K562 (cell line): ENCODE results near the gene FAM186B. TPM values are rescaled to one million over a fixed set of nuclear protein-coding genes. Genes with fewer than 3 reads are reported as not detected.

ENCODE experiments used
- E2F1 ChIP-seq: sonication (generic); formaldehyde crosslinking; IDR thresholded peaks from 2 replicates; pipeline ENCODE4 v1.8.1; 2023; ENCODE audit warnings: mild to moderate bottlenecking, missing genetic modification reagents, moderate library complexity
- LEF1 ChIP-seq: fragments of 450-650 bp; IDR thresholded peaks from 2 replicates; pipeline ENCODE4 v1.6.1; 2016; ENCODE audit warnings: mild to moderate bottlenecking
- NFIC ChIP-seq: fragments of 450-650 bp; IDR thresholded peaks from 2 replicates; pipeline ENCODE4 v1.6.1; 2017; ENCODE audit warnings: mild to moderate bottlenecking, inconsistent platforms
- POLR2H ChIP-seq: IDR thresholded peaks from 2 replicates; pipeline ENCODE4 v1.6.1; 2016; ENCODE audit warnings: missing genetic modification characterization, low read depth, mild to moderate bottlenecking, control low read depth, missing compliant biosample characterization, moderate library complexity
- ZKSCAN1 ChIP-seq: fragments of 150-350 bp; IDR thresholded peaks from 2 replicates; pipeline ENCODE4 v1.6.1; 2016; ENCODE audit warnings: low read depth, low read length
- polyA plus RNA-seq, 8 experiments: library from polyadenylated mRNA; depleted of rRNA in 4 of 8; stranded (reverse) in 5 of 8; unstranded in 3 of 8; fragments of >200 nt; fragmentation: Nextera tagmentation in 2 of 8; fragmentation: Illumina TruSeq in 1 of 8; extraction: Ambion mirVana in 2 of 8; extraction: Trizol in 1 of 8; gene quantifications; 2 replicates each; pipeline versions ENCODE4 v1.2.1 to v1.2.3, GENCODE V29; 2011 to 2014; ENCODE audit warnings: inconsistent platforms in 1 of 8, missing spikeins in 1 of 8
- total RNA-seq, 7 experiments: library from RNA; depleted of rRNA in 6 of 7; stranded (reverse); fragments of >200 nt in 6 of 7; fragmentation: Illumina TruSeq in 2 of 7; extraction: Trizol in 2 of 7; gene quantifications; 2 replicates each; pipeline versions ENCODE4 v1.2.1 to v1.2.3, GENCODE V29; 2011 to 2021; ENCODE audit warnings: low replicate concordance in 1 of 7
- TF ChIP-seq, protein P1 (sequence below), 2 experiments: IDR thresholded peaks; 2 replicates each; pipeline ENCODE4 v1.6.1; 2011; ENCODE audit warnings: borderline replicate concordance in 1 of 2, control low read depth in 1 of 2, low read depth in 1 of 2, low read length in 1 of 2, mild to moderate bottlenecking in 1 of 2, mixed read lengths in 1 of 2, moderate library complexity in 1 of 2; ENCODE audit not compliant: insufficient read depth in 1 of 2, insufficient read length in 1 of 2, poor library complexity in 1 of 2, severe bottlenecking in 1 of 2; ENCODE audit errors: extremely low read depth in 1 of 2
- TF ChIP-seq, protein P2 (sequence below): fragments of 450-650 bp; IDR thresholded peaks from 2 replicates; pipeline ENCODE4 v1.6.1; 2014; ENCODE audit warnings: low read depth, mild to moderate bottlenecking, moderate library complexity, borderline replicate concordance
- TF ChIP-seq, protein P3 (sequence below): fragments of 250-450 bp; sonication (Bioruptor Pico); IDR thresholded peaks from 2 replicates; pipeline ENCODE4 v1.5.0; 2020; ENCODE audit warnings: mild to moderate bottlenecking, borderline replicate concordance
- TF ChIP-seq, protein P4 (sequence below), 2 experiments: fragments of 450-650 bp in 1 of 2; sonication (generic) in 1 of 2; formaldehyde crosslinking in 1 of 2; IDR thresholded peaks; 2 replicates each; pipeline versions ENCODE4 v1.7.1 to v1.9.0; 2016 to 2022; ENCODE audit warnings: inconsistent platforms in 1 of 2, mild to moderate bottlenecking in 1 of 2, missing genetic modification reagents in 1 of 2

FAM186B gene
- total and polyA plus RNA-seq, 9 of the 15 experiments (the other 6 are each of a cell fraction or from before 2014, with no cell fraction given) = 0.07 to 0.42 (median 0.15) TPM

GRCh38 chr12:49567611-49568441 is 37.6 kb downstream of the FAM186B start, which contains the start of gene MCRS1 (continued):
- TF ChIP-seq, protein P1, sequence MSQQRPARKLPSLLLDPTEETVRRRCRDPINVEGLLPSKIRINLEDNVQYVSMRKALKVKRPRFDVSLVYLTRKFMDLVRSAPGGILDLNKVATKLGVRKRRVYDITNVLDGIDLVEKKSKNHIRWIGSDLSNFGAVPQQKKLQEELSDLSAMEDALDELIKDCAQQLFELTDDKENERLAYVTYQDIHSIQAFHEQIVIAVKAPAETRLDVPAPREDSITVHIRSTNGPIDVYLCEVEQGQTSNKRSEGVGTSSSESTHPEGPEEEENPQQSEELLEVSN (IDR thresholded peaks at IDR 0.05; ENCODE audit: borderline replicate concordance in 1 of 2, extremely low read depth in 1 of 2, insufficient read depth in 1 of 2, insufficient read length in 1 of 2, low read depth in 1 of 2, low read length in 1 of 2, poor library complexity in 1 of 2, severe bottlenecking in 1 of 2) = peak in 1 of 2 experiments; percentile 11
- TF ChIP-seq, protein P2, sequence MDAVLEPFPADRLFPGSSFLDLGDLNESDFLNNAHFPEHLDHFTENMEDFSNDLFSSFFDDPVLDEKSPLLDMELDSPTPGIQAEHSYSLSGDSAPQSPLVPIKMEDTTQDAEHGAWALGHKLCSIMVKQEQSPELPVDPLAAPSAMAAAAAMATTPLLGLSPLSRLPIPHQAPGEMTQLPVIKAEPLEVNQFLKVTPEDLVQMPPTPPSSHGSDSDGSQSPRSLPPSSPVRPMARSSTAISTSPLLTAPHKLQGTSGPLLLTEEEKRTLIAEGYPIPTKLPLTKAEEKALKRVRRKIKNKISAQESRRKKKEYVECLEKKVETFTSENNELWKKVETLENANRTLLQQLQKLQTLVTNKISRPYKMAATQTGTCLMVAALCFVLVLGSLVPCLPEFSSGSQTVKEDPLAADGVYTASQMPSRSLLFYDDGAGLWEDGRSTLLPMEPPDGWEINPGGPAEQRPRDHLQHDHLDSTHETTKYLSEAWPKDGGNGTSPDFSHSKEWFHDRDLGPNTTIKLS = peak; percentile 85
- TF ChIP-seq, protein P3, sequence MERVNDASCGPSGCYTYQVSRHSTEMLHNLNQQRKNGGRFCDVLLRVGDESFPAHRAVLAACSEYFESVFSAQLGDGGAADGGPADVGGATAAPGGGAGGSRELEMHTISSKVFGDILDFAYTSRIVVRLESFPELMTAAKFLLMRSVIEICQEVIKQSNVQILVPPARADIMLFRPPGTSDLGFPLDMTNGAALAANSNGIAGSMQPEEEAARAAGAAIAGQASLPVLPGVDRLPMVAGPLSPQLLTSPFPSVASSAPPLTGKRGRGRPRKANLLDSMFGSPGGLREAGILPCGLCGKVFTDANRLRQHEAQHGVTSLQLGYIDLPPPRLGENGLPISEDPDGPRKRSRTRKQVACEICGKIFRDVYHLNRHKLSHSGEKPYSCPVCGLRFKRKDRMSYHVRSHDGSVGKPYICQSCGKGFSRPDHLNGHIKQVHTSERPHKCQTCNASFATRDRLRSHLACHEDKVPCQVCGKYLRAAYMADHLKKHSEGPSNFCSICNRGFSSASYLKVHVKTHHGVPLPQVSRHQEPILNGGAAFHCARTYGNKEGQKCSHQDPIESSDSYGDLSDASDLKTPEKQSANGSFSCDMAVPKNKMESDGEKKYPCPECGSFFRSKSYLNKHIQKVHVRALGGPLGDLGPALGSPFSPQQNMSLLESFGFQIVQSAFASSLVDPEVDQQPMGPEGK (CRISPR knock-in tag) = no peak
- peak; percentile 83 for TF ChIP-seq POLR2H (tag)
- TF ChIP-seq, protein P4, sequence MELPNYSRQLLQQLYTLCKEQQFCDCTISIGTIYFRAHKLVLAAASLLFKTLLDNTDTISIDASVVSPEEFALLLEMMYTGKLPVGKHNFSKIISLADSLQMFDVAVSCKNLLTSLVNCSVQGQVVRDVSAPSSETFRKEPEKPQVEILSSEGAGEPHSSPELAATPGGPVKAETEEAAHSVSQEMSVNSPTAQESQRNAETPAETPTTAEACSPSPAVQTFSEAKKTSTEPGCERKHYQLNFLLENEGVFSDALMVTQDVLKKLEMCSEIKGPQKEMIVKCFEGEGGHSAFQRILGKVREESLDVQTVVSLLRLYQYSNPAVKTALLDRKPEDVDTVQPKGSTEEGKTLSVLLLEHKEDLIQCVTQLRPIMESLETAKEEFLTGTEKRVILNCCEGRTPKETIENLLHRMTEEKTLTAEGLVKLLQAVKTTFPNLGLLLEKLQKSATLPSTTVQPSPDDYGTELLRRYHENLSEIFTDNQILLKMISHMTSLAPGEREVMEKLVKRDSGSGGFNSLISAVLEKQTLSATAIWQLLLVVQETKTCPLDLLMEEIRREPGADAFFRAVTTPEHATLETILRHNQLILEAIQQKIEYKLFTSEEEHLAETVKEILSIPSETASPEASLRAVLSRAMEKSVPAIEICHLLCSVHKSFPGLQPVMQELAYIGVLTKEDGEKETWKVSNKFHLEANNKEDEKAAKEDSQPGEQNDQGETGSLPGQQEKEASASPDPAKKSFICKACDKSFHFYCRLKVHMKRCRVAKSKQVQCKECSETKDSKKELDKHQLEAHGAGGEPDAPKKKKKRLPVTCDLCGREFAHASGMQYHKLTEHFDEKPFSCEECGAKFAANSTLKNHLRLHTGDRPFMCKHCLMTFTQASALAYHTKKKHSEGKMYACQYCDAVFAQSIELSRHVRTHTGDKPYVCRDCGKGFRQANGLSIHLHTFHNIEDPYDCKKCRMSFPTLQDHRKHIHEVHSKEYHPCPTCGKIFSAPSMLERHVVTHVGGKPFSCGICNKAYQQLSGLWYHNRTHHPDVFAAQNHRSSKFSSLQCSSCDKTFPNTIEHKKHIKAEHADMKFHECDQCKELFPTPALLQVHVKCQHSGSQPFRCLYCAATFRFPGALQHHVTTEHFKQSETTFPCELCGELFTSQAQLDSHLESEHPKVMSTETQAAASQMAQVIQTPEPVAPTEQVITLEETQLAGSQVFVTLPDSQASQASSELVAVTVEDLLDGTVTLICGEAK (IDR thresholded peaks at IDR 0.05) = peak; percentile 99
- TF ChIP-seq, protein P4 (CRISPR knock-in tag; IDR thresholded peaks at IDR 0.05) = no peak
- no peak for TF ChIP-seq E2F1 (CRISPR knock-in tag)
- TF ChIP-seq ZKSCAN1 = 0 out of 2 replicates have a peak, but pooled peaks have one; percentile 2
- peak; percentile 14; the same call in 1 of the 2 replicates for TF ChIP-seq LEF1
- peak; percentile 64 for TF ChIP-seq NFIC
